IPS DF 4.7 (cell line): ENCODE measurements around the gene ITGB2.
"Not testable (repeated sequence)": the region's sequence is repeated elsewhere in the genome, so short reads cannot be mapped to it uniquely, and the experiment has no call there.

Source experiments
- DNase-seq: peaks from one replicate; pipeline ENCODE4 v3.0.0-alpha.2; 2013; ENCODE audit warnings: low spot score; ENCODE audit errors: extremely low read depth

ITGB2 gene

DNA sequence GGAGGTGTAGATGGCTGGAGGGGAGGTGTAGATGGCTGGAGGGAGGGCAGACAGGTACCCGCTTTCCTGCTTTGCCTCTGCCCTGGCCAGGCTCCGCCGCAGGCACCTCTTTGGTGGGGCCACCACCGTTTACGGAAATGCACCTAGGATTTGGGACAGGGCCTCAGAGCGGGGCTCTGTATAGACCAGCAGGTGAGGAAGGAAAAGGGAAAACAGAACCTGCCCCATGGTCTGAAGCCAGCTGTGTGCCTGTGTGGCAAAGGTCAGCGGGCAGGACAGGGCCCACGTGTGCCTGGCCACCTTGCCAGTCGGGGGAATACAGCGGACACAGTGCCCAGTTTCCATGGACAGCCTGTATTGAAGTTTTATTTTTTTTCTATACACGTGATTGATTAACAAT lies 35.1 kb downstream of the ITGB2 start:
- DNase-seq = no peak

DNA sequence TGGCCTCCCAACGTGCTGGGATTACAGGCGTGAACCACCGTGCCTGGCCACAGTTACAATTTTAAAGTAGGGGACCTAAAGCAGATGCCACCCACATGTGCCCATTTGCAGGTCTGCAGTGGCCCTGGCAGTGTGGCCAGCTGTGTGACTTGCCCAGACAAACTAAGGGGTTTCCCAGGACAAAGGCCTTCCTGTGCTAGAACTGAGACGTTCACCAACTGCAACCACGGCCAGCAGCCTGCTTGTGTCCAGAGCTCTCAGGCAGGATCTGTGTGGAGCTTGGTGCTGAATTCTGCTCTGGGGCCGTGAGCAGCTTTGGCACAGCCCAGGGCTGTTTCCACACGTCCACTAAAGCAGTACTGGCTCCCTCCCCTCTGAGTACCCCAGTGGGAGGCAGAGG lies 36.6 kb downstream of the ITGB2 start:
- DNase-seq = no peak

DNA sequence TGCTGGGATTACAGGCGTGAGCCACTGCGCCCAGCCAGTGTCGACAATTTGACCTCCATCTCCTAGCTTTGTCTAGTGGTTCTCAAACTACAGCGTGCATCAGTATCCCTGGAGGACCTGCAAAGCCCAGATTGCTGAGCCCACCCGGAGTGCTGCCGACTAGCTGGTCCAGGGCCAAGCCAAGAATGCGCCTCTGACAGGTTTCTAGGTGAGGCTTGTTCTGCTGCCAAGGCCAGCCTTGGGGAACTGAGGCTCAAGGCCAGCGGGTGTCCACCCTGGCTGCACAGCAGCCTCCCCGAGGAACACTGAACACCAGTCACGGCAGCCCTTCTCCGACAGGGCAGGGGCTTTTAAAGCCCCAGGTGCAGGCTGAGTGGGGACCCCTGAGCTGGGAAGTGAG lies 37.4 kb downstream of the ITGB2 start:
- DNase-seq = no peak

DNA sequence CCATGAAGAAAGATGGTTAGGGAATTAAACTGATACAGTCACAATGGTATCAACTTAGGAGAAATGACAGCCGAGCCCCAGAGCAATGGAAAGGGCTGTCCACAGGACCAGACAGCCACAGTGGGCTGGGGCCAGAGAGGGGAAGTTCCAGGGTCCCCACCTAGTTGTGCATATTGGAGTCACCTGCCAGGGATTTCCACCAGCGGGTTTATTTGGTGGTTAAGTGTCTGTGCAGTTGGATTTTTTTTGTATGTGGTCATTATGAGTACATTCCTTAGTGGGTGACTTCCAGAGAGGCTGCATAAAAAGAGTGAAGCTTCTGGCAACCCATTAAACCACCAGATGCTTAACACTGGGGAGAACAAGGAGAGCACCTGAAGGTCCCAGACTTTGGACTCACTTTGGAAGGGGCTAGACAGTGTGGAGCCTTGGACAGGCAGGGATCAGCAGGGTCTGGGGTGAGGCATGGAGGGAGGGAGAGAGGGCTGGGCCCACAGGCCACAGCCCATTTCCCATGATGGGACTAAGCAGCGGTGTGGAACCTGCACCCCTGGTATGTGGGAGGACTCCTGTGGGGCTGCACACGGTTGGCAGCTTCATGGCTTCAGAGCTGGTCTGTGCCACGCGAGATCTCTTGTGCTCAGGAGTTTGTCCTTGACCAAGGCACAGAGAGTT lies 39.4 kb downstream of the ITGB2 start:
- DNase-seq = no peak

DNA sequence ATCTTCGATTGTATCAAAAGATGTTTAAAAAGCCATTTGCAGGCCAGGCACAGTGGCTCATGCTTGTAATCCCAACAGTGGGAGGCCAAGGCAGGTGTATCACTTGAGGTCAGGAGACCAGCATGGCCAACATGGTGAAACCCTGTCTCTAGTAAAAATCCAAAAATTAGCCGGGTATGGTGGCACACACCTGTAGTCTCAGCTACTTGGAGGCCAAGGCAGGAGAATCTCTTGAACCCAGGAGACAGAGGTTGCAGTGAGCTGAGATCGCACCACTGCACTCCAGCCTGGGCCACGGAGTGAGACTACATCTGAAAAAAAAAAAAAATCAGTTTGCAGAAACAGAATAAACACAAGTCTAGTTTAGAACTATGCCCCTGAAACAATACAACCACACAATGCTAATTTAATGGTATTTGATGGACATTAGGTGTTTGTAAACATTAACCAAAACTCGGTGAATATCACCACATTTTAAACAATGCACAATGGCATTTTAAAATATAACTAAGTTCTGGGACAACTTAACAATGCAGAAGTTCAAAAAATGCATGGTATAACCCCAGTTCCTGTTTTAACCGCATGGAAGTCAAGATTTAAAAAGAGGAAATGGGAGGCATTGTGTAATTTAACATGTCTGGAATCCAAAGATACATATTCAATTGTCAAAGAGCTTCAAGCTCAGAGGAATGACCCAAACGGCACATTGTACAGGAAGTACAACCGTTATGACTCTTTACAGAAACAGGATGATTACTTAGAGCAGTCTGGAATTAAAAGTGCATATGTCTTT lies 40.1 kb downstream of the ITGB2 start:
- DNase-seq = no peak

DNA sequence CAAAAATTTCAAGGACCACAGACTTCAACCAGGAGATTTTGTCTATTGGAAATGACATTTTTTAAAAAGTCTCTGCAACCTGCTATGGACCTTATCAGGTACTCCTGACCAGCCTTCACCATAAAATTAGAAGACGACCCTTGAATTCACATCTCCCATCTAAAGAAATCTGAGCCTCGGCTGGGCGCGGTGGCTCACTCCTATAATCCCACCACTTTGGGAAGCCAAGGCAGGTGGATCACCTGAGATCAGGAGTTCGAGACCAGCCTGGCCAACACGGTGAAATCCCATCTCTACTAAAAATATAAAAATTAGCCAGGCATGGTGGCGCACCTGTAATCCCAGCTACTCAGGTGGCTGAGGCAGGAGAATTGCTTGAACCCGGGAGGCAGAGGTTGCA lies 41.5 kb downstream of the ITGB2 start:
- DNase-seq = not testable (repeated sequence)

DNA sequence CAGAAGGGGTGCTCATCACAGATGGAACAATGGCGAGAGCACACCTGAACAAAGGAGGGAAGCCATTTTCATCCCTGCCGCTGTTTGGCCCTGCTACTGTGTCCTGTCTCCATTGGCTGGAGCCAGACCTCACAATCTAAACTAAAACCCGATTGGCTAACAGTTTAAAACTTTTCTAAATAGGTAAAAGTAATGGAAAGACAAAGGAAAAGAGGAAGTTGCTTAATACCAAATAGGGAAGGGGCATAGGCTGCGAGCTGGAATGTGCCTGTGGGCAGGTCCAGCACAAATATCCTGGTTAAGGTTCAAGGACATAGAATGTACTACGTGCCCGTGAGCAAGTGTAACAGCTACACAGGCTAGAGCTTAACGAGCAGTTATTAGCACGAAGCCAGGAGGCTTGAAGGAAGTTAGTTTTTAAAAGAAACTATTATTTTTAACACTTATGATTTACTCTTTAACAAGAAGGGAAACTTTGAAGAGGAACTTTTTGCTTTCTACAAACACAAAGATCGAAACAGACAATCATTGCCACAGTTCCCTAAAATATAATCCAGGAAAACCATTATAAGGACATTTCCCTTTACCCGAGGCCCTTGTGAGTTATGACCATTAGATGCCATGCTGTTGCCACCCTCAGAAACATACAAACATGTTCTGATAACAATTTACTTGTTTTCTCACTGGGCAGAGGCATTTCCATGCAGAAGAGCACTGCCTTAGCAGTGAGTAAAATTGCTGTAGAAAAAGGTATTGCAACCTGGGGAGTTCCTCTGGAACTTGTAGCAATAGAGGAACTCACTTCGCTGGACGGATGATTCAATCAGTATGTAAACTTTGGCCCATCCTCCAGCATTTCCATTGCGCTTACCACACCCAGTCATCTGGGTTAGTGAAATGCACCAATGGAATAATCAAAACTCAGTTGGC lies 42.4 kb downstream of the ITGB2 start:
- DNase-seq = no peak

DNA sequence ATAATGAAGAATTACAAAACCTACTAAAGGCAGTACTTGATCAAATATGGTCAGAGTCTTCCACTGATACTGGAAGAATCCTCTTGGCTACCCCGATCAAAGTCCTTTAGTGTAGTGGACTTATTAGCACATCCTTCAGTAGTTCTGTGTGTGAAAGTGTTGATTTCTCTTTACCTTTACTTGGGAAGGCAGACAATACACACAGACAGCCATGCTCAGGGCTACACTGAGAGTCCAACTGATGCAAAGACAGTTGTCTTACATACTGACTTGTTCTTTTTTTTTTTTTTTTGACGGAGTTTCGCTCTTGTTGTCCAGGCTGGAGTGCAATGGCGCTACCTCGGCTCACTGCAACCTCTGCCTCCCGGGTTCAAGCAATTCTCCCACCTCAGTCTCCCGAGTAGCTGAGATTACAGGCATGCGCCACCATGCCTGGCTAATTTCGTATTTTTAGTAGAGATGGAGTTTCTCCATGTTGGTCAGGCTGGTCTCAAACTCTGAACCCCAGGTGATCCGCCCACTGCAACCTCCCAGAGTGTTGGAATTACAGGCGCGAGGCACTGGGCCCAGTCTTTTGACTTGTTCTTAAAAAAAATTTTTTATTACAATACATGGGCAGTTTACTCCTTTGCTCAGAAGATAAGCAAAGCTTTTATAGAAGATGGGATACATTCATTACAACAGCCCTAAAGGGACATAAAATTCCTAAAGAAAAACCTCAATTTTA lies 43.7 kb downstream of the ITGB2 start:
- no peak for DNase-seq

DNA sequence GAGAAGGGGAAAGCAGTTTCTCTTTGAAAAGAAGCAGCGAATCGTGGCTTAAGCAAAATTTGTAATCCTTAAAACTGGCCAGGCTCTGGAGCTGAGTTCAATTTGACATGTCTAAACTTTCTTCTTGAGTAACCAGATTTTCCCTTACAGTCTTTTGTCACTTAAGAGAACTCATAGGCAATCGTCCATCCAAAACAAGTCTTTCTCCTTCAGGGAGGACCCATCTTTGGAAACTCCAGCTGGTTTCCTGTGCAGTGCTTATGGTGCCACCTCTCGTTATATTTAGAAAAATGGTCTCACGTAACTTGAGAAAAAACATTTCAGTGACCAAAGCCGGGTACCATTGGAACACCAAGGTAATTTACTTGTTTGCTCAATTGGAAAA lies 45.4 kb downstream of the ITGB2 start:
- no peak for DNase-seq

DNA sequence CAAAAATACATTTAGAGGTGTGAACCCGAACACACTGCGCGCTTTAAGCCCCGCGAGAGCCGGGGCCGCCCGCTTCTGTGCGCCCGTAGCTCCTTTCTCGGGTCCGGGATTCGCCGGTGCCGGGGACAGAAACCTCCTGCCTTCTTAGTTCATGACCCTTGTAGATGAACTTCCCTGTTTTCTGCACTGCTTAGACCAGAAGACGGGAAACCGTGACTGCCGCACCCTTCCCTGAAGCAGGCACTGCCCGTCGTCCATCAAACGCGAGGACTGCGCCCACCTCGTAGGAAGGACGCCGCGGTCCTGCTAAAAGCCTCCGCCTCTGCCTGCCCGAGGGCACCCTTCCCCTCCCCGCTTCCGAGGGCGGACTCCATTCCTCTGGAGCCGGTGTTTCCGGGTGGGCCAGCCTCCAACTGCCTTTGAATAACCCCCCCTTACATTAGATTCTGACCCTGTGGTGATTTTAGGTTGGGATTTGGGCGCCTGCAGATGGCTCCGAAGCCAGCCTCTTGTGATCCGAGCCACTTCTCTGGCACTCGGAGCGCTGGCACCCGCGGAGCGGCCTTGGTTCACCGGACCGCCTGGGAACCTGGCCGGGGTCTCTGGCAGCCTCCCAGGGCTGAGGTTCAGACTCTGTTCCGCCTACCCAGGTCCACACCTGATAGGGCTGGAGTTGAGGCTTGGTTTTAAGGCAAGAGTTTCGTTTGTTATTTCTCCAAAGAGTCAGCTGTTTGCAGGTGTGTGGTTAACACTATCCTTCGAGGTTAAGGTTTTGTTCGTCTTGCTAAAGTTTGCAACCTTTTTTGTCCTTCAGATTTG lies 46.0 kb downstream of the ITGB2 start:
- no peak for DNase-seq

DNA sequence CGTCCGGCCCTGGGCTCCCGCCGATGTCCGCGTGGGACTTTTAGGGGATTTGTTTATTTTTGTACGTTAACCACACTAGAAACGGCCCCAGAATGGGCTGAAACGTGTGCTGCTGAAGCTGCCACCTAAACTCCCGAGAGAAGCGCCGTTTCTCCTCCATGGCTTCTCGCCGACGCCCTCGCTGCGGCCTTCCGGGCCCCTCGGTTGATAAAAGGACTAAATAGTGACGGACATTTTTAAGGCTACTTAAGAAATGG lies 46.5 kb downstream of the ITGB2 start:
- DNase-seq = no peak

DNA sequence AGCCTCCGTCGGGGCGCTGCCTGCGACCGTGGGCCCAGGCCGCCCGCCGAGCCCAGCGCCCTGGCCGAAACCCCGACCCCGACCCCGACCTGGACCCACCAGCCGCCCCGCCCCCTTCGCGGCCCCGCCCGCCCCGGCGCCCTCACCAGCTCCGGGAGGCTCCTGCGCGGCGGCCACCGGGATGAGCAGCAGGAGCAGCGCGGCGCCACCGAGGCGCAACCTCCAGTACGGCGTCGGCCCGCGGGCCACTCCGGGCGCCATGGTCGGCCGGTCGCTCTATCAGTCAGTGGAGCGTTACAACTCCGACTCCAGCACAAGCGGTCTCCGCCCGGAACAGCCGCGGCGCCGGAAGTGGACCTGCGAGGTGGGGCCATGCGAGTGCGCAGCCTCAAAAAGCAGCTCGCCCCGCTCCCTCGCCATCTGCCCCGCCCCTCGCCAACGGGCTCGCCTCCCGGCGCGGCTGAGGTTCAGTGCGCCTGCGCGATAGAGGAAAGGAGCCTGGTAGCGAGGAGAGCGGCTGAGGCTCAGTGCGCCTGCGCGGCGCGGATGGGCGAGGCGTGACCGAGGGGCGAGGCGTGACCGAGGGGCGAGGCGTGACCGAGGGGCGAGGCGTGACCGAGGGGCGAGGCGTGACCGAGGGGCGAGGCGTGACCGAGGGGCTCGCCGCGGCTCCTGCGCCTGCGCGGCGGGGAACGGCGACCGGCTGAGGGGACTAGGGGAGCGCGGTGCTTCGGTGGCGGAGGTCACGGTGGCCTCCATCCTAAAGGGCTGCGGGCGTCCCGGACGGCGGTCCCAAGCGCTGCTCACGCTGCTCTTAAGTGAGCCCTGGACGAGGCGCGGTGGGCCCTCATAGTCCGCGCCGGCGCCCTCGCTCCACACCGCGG lies 47.1 kb downstream of the ITGB2 start, which contains the start of gene PTTG1IP:
Gene PTTG1IP (minus strand): TSS at position 335 of the 884 bp plus-strand sequence. CDS start 74 bp downstream, at position 261.
- peak; percentile 72 for DNase-seq

DNA sequence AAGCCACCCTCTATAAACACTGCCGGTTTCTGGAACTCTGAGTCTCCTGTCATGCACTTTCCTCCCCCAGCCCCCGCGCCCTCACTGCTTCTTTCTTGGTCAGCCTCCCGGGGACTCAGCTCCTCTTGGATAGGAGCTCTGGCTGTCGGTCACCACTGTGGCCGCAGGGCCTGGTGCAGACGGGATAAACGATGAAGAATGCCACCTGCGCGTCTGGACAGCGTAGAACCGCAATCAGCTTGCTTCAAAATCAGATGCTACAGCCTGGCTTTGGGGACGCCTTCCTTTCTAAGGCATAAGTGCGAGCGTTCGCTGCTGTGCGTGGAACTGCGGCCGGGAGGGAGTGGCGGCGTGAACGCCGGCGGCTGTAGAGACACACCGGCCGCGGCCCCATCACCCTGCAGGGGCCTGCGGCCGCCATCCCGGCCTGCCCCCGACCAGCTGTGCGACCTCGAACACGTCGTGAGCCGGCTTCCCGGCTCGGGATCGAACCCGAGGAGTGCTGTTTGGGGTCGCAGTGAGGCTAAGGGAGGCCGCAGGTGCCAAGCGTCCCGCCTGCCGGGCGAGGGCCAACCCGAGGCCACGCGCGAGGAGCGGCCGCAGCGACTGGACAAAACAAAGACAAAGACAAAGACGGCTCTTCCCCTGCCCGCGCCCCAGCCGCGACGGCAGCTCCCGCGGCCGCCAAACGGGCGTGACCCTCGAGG lies 47.9 kb downstream of the ITGB2 start:
- DNase-seq = no peak

DNA sequence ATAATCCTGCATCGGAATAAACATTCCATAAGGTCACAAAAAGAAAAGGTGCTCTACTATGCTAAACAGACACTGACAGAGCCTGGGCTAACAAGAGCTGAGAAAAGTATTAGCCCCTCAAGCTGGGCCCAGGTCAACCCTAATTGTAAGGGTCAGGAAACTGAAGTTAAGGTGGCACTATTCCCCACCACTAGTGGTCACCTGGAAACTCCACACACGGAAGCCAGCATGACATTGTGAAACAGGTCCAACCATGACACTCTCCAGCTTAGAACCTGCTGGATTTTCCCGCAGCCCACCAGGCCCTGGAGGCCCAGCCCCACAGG lies 48.4 kb downstream of the ITGB2 start:
- DNase-seq = no peak

DNA sequence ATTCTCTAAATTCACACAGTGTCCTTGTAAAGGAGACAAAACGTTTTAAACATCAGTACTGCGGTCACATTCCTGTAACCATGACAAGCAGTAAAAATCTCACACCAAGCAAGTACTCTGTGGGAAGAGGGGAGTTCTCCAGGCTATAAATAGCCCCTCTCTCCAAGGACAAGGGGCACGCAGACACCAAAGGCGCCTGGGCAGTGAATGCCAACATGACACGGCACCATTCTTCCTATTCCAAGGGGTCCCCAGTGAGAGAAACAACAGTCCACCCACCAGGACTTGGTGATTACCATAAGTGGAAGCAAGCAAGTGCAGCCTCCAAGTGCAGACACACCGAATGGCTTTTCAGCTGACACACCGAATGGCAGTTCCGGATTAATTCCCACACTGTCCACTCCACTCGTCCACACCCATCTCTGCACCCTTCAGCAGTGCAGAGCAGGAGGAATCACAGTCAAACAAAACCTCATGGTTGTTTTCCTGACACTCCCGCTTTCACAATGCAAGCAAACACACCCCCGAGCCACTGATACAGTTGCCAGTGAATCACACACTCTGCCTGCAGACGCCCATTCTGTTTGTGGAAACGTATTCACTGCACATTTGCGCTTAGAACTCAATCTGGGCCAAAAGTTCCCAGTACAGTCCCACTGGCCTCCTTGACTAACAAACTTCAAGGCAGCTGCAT lies 49.0 kb downstream of the ITGB2 start:
- no peak for DNase-seq

DNA sequence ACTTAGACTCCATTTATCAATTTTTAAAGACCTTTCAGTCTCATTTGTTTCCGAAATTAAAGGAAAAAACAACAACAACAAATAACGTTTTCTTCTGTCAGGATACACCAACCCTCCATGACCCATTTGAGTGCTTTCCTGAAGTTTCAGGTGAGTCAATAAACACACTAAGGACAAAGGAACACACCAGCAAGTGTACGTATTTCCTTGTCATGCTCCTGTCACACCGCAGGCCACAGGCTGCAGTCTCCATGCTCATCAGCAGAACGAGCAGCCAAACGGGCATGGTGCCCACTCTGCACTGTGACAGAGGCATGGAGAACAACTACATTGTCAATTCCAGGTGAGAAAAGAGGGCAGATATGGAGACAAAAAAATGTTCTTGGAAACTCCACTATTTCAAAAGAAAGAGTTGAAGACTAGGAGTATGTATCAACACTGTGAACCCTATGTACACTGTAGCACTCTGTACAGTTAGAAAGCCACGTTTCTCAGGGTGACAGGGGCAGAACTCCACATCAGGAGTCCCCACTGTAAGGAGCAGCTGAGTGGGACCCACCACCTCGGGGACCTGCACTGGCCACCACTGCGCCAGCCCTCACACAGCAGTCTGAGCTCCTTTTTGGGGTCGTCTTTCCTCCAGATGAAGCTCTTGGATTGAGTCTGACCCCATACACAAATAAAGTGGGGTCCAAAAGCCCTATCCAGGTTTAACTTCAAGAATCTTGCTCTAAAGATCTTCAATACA lies 49.8 kb downstream of the ITGB2 start:
- DNase-seq = no peak

DNA sequence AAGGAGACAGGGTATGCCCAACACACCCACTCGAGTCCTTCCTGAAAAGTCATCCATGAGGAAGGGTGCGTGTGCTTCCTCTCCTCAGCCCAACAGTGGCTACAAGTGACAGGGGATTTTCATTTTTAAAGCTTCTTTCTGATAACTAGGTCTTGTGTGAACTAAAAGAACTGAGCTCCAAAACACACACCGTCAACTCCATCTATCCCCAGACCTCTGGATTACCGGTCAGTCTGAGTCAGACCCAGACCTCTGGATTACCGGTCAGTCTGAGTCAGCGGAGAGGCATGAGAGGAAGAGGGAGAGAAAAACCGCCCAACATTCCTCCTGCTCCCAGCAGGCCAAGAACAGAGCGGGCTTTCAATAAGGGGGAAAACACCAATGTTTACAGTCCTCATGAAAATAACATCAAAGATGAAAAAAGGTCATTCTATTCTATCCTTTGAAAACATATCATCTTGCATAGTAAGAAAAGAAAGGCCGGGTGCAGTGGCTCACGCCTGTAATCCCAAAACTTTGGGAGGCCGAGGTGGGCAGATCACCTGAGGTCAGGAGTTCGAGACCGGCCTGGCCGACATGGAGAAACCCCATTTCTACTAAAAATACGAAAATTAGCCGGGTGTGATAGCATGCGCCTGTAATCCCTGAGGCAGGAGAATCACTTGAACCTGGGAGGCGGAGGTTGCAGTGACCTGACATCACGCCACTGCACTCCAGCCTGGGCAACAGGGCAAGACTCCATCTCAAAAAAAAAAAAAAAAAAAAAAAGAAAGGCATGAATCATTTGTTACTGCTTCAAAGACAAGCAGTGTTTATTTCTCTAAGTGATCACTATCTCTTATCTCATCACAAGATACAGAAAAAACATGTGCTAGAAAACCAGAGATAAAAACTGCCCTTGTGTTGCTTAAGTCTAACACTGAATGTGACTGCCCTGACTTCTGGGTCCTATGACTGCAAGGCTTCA lies 50.6 kb downstream of the ITGB2 start:
- no peak for DNase-seq
